ENCODE data around the gene DSCAM. TPM values are rescaled to one million over a fixed set of nuclear protein-coding genes. Genes with fewer than 3 reads are reported as not detected.

The DSCAM gene
- total RNA-seq, 2 donors from 2014 or later = 18.5 to 25.5 TPM

- no peaks in the 10 kb centered on the region for H3K4me1 ChIP-seq (ENCODE audit: control insufficient read depth, insufficient read depth, low read length)
- no peaks in the 10 kb centered on the region for H3K4me1 Mint-ChIP-seq
- no peaks in the 10 kb centered on the region for H3K27me3 Mint-ChIP-seq (ENCODE audit: insufficient read depth)
These were observed 729.7 kb downstream of the DSCAM start for GRCh38 chr21:40117236-40117635.

DNA sequence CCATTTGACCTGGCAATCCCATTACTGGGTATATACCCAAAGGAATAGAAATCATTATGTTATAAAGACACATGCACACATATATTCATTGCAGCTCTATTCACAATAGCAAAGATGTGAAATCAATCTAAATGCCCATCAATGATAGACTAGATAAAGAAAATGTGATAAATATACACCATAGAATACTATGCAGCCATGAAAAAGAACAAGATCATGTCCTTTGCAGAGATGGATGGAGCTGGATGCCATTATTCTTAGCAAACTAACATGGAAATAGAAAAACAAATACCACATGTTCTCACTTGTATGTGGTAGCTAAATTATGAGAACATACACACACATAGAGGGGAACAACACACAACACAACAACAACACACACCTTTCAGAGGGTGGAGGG is 731.2 kb downstream of the DSCAM start:
- peaks cover 59% of the 10 kb centered on the region for H3K36me3 Mint-ChIP-seq (ENCODE audit: low read depth)
- Histone ChIP-seq H3K9me3 (ENCODE audit: control insufficient read depth, low read length) (peaks cover 15% of the 10 kb centered on the region), H3K27me3 (ENCODE audit: control insufficient read depth, insufficient read depth, low read length, poor library complexity, severe bottlenecking) (no peaks in the 10 kb centered on the region), H3K4me3 (ENCODE audit: low read length) (no peak overlapping the region), H3K9ac (ENCODE audit: extremely low read depth, low read length, poor library complexity, severe bottlenecking) (no peak overlapping the region), H3K27ac (ENCODE audit: low read depth, low read length) (no peak overlapping the region), H3K36me3 (ENCODE audit: control insufficient read depth, insufficient read depth, low read length) (peaks cover 43% of the 10 kb centered on the region), H3K4me1 (ENCODE audit: control insufficient read depth, insufficient read depth, low read length) (no peaks in the 10 kb centered on the region)
- no peaks in the 10 kb centered on the region for H3K27me3 Mint-ChIP-seq (ENCODE audit: insufficient read depth)
- no peak overlapping the region for H3K4me3 Mint-ChIP-seq
- H3K27ac Mint-ChIP-seq = no peak overlapping the region
- TF ChIP-seq CTCF (conservative IDR thresholded peaks at IDR 0.05) = no peak
- H3K9me3 Mint-ChIP-seq = peaks cover 34% of the 10 kb centered on the region
- DNase-seq = no peak
- H3K4me1 Mint-ChIP-seq = no peaks in the 10 kb centered on the region

More at GRCh38 chr21:40117236-40117635, 729.7 kb downstream of the DSCAM start:
- Mint-ChIP-seq H3K36me3 (ENCODE audit: low read depth) (peaks cover 55% of the 10 kb centered on the region), H3K27ac (no peak overlapping the region), H3K4me3 (no peak overlapping the region), H3K9me3 (peaks cover 25% of the 10 kb centered on the region)
- TF ChIP-seq CTCF (conservative IDR thresholded peaks at IDR 0.05) = no peak
- Histone ChIP-seq H3K4me3 (ENCODE audit: low read length) (no peak overlapping the region), H3K27ac (ENCODE audit: low read depth, low read length) (no peak overlapping the region), H3K27me3 (ENCODE audit: control insufficient read depth, insufficient read depth, low read length, poor library complexity, severe bottlenecking) (no peaks in the 10 kb centered on the region), H3K9me3 (ENCODE audit: control insufficient read depth, low read length) (peaks cover 15% of the 10 kb centered on the region), H3K36me3 (ENCODE audit: control insufficient read depth, insufficient read depth, low read length) (peaks cover 43% of the 10 kb centered on the region), H3K9ac (ENCODE audit: extremely low read depth, low read length, poor library complexity, severe bottlenecking) (no peak overlapping the region)
- no peak for DNase-seq
- WGBS, 2 experiments (ENCODE audit: insufficient coverage in 1 of 2, insufficient read length in 1 of 2) = 67 to 93% methylated on average over 1 to 4 of the region's 4 CpGs

DNA sequence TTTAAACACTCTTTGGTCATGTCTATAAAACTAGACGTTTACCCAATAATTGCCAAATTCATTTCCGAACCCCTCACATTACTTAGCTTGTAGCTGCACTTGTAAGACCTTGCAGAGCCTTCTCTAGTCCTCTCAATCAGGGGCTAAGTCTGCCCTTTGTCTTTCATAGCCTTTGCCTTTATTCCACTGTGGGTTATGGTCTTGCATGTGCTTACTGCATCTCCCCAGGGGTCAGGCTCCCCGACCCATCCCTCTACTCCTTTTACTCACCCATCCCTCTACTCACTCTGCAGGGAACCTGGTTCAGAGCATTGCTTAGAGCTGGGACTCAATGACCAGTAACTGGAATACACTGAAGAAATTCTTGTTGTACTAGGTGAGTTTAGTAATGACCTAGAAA is 744.3 kb downstream of the DSCAM start:
- H3K9me3 Mint-ChIP-seq = peaks cover 28% of the 10 kb centered on the region

More for the DNA sequence above, 744.3 kb downstream of the DSCAM start:
- H3K4me1 ChIP-seq (ENCODE audit: control insufficient read depth, insufficient read depth, low read length) = no peaks in the 10 kb centered on the region
- no peak for DNase-seq
- WGBS, 2 experiments (ENCODE audit: insufficient coverage in 1 of 2, insufficient read length in 1 of 2) = 74 to 86% methylated on average over 2 to 3 of the region's 3 CpGs
- no peak overlapping the region for H3K27ac ChIP-seq (ENCODE audit: low read depth, low read length)
- Mint-ChIP-seq H3K27ac (no peak overlapping the region), H3K4me1 (no peaks in the 10 kb centered on the region), H3K4me3 (no peak overlapping the region), H3K36me3 (ENCODE audit: low read depth) (peaks cover 76% of the 10 kb centered on the region), H3K27me3 (ENCODE audit: insufficient read depth) (no peaks in the 10 kb centered on the region)
- peaks cover 43% of the 10 kb centered on the region for H3K9me3 ChIP-seq (ENCODE audit: control insufficient read depth, low read length)
- no peaks in the 10 kb centered on the region for H3K27me3 ChIP-seq (ENCODE audit: control insufficient read depth, insufficient read depth, low read length, poor library complexity, severe bottlenecking)
- H3K36me3 ChIP-seq (ENCODE audit: control insufficient read depth, insufficient read depth, low read length) = peaks cover 87% of the 10 kb centered on the region
- H3K9ac ChIP-seq (ENCODE audit: extremely low read depth, low read length, poor library complexity, severe bottlenecking) = no peak overlapping the region
- H3K4me3 ChIP-seq (ENCODE audit: low read length) = no peak overlapping the region
- TF ChIP-seq CTCF (conservative IDR thresholded peaks at IDR 0.05) = no peak

All from endodermal cell (in vitro differentiated cells).